GM18519 (cell line): ENCODE results near the gene PRKAR1A.

ENCODE experiments used
- ATAC-seq: cut with Tn5 transposase; IDR thresholded peaks from one replicate; pipeline ENCODE4 v1.9.1; 2021; ENCODE audit warnings: mild to moderate bottlenecking, moderate library complexity; ENCODE audit not compliant: unreplicated experiment, low FRiP score

The PRKAR1A gene

DNA sequence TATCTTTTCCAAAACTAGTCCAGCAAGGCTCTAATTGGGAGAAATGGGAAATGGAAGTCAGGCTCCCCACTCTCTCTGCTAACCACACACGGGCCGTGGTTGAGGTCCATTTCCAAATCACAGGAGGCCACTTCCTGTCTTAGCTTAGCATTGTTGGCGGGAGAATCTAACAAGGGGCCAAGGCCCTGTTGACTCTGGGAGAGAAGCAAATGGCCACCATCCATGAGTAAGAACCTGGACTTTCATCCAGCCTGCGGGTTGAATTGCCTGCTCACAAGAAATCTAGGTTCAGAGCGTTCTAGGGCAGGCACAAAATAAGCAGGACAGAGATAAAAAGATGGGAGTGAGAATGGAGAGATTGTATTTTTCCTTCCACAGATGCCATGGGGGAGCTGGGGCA lies 83.3 kb downstream of the PRKAR1A start:
- no peak for ATAC-seq

- ATAC-seq: no peak
Observed at GRCh38 chr17:68595986-68596385, 83.8 kb downstream of the PRKAR1A start.

GRCh38 chr17:68596411-68596945 lies 84.2 kb downstream of the PRKAR1A start:
- no peak for ATAC-seq

DNA sequence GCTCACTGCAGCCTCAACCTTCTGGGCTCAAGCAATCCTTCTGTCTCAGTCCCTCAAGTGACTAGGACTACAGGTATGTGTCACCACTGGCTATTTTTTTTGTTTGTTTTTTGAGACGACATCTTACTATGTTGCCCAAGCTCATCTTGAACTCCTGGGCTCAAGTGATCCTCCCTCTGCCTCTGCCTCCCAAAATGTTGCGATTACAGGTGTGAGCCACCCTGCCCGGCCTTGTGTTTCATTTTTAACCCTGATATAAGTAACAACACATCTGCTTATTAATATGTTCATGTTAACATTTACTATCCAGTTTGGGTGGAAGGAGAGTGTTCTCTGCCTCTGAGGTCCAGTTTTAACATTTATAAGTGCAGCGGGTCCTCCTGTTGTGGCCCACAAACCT lies 85.8 kb downstream of the PRKAR1A start:
- ATAC-seq: no peak

DNA sequence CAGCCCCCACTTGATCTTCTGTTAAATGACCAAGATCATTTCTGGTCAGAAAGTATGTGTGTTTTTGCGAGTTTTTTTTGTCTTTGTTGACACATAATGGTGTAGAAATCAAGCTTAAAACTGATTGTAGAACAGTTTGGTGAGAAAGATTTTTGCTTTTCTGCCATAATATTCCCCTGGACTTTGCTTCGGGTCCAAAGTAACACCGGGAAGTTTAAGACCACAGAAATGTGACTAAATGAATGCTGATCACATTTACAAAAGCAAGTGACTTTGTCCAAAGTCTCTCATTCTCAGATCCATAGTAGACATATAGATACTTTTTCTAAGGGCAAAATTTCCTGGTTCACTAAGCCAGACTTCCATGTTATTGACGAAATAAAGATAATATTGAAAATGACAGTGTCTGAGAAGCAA lies 86.3 kb downstream of the PRKAR1A start:
- no peak for ATAC-seq

DNA sequence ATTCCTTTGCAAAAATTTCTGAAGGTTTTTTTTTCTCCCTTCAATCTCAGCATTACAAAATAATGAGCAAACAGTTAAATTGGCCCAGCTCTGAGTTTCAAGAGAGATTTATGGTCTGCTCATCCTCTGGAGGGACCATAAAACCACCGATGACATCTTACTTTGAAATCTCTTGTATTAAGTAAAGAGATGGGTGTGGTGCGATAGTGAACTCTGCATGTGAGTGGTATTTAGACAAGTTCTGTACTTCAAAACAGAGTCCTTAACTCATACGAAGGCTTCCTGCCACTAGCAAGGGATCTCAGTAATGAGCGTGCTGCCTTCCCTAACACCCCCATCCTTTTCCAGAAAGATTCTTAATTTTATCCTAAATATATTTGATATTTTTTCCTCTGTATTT lies 86.9 kb downstream of the PRKAR1A start:
- no peak for ATAC-seq

DNA sequence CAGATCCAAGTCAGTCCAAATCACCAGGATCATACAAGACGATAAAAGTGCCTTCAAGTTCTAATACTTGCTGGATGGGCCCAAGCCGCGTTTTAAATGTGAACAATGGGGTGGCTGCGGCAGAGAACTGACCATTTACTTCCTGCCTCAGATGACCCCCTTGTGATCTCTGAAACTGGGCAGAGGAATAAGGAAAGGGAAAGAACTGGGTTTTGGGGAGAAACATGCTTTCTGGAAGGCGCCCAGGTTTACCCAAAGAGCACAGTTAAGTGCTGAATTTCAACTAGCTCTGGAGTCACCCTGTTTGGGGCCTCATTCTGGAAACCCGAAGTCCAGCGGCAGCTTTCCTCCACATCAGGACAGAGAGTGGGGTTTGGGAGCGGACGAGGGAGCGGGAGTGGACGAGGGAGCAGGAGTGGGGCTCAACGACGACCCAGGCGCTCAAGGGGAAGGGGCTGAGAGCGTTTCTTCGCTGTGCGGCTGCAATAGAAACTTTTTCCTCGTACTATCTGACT lies 87.4 kb downstream of the PRKAR1A start:
- ATAC-seq: no peak

DNA sequence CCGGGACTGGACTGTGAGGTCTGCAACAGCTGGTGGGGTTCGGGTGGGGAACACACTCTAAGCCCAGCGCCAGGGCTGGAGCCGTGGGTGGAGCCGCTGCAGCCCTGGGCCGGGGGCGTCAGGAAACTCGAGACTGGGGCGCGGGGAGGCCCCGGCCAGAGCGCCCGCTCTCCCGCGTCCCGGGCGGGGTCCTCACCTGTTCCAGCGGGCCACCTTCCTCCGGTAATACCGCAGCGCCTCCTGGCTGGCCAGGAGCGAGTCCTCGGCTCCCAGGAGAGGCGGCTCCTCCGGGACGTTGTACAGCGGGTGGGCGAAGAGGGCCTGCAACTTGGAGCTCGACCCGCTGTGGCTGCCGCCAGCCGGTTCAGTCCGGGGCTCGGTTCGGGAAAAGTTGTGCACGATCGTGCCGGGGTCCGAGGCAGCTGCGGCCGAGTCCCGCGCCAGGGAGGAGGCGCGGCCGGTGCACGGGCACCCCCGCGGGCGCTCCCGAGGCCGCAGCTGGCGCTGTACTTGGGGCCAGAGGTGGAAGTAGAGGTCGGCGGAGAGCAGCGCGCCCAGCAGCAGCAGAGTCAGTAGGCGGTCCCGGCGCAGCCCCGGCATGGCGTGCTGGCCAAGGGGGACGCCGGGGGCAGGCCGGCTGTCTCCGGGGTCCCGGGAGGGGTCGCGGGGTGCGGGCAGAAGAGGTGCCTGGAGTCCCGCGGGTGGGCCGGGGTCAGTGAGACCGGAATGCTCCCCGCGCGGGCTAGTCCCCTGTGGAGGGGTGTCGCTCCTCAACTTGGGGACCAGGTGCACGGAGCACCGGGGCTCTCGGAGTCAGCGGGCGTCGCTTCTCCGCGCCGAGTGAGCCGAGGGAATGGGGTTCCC lies 88.1 kb downstream of the PRKAR1A start:
- ATAC-seq: no peak
